Measurements from ENCODE around the gene AFF2. TPM values are rescaled to one million over a fixed set of nuclear protein-coding genes. Genes with fewer than 3 reads are reported as not detected.

AFF2 gene
- total RNA-seq, 3 donors from 2014 or later (not counting 1 experiment from before 2014, with no cell fraction given): 0.24 to 4.8 (median 0.79) TPM

DNA sequence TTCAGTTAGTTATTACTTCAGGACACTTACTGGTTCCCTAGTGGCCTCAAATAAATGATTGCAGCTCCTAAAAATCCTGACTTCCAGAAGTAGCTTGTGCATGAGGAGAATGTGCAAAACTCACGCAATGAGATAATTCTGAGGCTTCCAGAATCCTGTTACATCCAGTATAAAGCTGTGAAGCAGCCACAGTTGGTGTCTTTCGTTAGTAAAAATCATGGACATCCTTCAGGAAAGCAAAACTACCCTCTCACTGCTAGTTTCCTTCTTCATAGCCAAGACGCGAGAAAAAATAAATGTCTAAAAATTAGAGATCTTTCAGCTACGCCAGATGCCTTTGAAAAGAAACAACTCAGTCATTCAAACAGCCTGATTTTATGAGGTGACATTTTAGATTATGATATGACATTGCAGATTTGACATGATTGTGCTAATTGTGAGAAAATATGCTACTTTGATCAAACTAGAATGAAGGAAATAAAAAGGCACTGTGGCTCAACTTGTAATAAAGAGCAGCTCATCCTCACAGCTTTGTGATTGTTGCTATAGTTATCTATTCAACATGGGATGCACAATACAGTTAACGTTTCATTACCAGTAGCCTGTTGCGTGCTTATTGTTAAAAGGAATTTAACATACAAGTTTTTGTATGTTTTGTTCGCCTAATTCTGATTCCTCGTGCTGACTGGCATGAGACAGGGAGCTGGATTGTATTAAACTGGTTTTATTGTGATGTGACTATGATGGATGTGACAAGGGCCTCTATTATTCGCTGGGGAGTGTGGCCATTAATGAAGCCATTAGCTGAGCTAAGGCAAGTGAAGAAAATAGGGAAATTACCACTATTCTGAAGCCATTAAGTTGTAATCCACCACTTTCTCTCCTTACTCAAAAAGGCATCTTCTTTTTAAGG is 40.5 kb downstream of the AFF2 start:
- Histone ChIP-seq H3K4me3 (ENCODE audit: low read length) (no peak overlapping the region), H3K27me3 (ENCODE audit: control insufficient read depth, insufficient read depth, low read length) (no peaks in the 10 kb centered on the region), H3K4me1 (ENCODE audit: control insufficient read depth, insufficient read depth, low read length) (no peaks in the 10 kb centered on the region), H3K9me3 (ENCODE audit: control insufficient read depth, insufficient read depth, low read length) (no peaks in the 10 kb centered on the region), H3K27ac (ENCODE audit: low read length) (no peak overlapping the region), H3K36me3 (ENCODE audit: control insufficient read depth, insufficient read depth, low read length) (no peaks in the 10 kb centered on the region)
- TF ChIP-seq CTCF (IDR thresholded peaks at IDR 0.05): no peak
- 94% methylated on average over 6 of the region's 10 CpGs for WGBS (ENCODE audit: insufficient coverage)
- intact Hi-C loops (cut with micrococcal nuclease): no loop called here
- H3K27ac Mint-ChIP-seq: no peak overlapping the region
- DNase-seq (no peak), ATAC-seq (no peak)
- no peaks in the 10 kb centered on the region for H3K36me3 Mint-ChIP-seq
- H3K27me3 Mint-ChIP-seq (ENCODE audit: low read depth in 2 of 2): peaks cover 0 to 6% of the 10 kb centered on the region in 2 donors
- H3K4me1 Mint-ChIP-seq: no peaks in the 10 kb centered on the region
- H3K4me3 Mint-ChIP-seq: no peak overlapping the region
- no peaks in the 10 kb centered on the region for H3K9me3 Mint-ChIP-seq

GRCh38 chrX:148541584-148541940 is 41.1 kb downstream of the AFF2 start:
- ATAC-seq (no peak), DNase-seq (no peak)
- Mint-ChIP-seq H3K36me3 (no peaks in the 10 kb centered on the region), H3K4me1 (no peaks in the 10 kb centered on the region), H3K4me3 (no peak overlapping the region), H3K27ac (no peak overlapping the region), H3K9me3 (no peaks in the 10 kb centered on the region), H3K27me3 (ENCODE audit: low read depth in 2 of 2) (peaks cover 0 to 6% of the 10 kb centered on the region in 2 donors)
- Histone ChIP-seq H3K4me1 (ENCODE audit: control insufficient read depth, insufficient read depth, low read length) (no peaks in the 10 kb centered on the region), H3K4me3 (ENCODE audit: low read length) (no peak overlapping the region), H3K36me3 (ENCODE audit: control insufficient read depth, insufficient read depth, low read length) (no peaks in the 10 kb centered on the region), H3K9me3 (ENCODE audit: control insufficient read depth, insufficient read depth, low read length) (no peaks in the 10 kb centered on the region), H3K27ac (ENCODE audit: low read length) (no peak overlapping the region), H3K27me3 (ENCODE audit: control insufficient read depth, insufficient read depth, low read length) (no peaks in the 10 kb centered on the region)
- intact Hi-C loops (cut with micrococcal nuclease): no loop called here
- no peak for TF ChIP-seq CTCF (IDR thresholded peaks at IDR 0.05)

GRCh38 chrX:148542481-148543255 is 42.3 kb downstream of the AFF2 start:
- TF ChIP-seq CTCF (IDR thresholded peaks at IDR 0.05): no peak

More at GRCh38 chrX:148542481-148543255, 42.3 kb downstream of the AFF2 start:
- DNase-seq: no peak
- no peak for ATAC-seq
- no peaks in the 10 kb centered on the region for H3K9me3 Mint-ChIP-seq
- H3K4me3 ChIP-seq (ENCODE audit: low read length): no peak overlapping the region
- H3K27me3 Mint-ChIP-seq (ENCODE audit: low read depth in 2 of 2): peaks cover 0 to 6% of the 10 kb centered on the region in 2 donors
- intact Hi-C loops (cut with micrococcal nuclease): no loop called here
- no peaks in the 10 kb centered on the region for H3K27me3 ChIP-seq (ENCODE audit: control insufficient read depth, insufficient read depth, low read length)
- H3K27ac Mint-ChIP-seq: no peak overlapping the region
- H3K27ac ChIP-seq (ENCODE audit: low read length): no peak overlapping the region
- H3K9me3 ChIP-seq (ENCODE audit: control insufficient read depth, insufficient read depth, low read length): no peaks in the 10 kb centered on the region
- WGBS (ENCODE audit: insufficient coverage): 69% methylated on average over 2 of the region's 5 CpGs
- no peaks in the 10 kb centered on the region for H3K36me3 Mint-ChIP-seq
- no peaks in the 10 kb centered on the region for H3K4me1 Mint-ChIP-seq
- no peaks in the 10 kb centered on the region for H3K36me3 ChIP-seq (ENCODE audit: control insufficient read depth, insufficient read depth, low read length)
- H3K4me3 Mint-ChIP-seq: no peak overlapping the region
- H3K4me1 ChIP-seq (ENCODE audit: control insufficient read depth, insufficient read depth, low read length): no peaks in the 10 kb centered on the region
